Ascending aorta (tissue), 2 donors: ENCODE measurements around the gene IL17D. TPM values are rescaled to one million over a fixed set of nuclear protein-coding genes. Genes with fewer than 3 reads are reported as not detected.

Experiments
- DNase-seq, 2 donors: peaks; one replicate each; pipeline ENCODE4 v3.0.0-alpha.2; 2019; ENCODE audit warnings: low spot score in 2 of 2
- H3K27ac ChIP-seq, 2 donors: fragments of 200-600 bp; sonication (generic); one replicate each; pipeline ENCODE4 v1.5.1; 2016 to 2017; ENCODE audit warnings: mild to moderate bottlenecking in 1 of 2
- H3K27me3 ChIP-seq: fragments of 200-600 bp; sonication (generic); one replicate; pipeline ENCODE4 v1.5.1; 2017
- H3K36me3 ChIP-seq, 2 donors: fragments of 200-600 bp; sonication (generic); one replicate each; pipeline ENCODE4 v1.5.1; 2016
- H3K4me1 ChIP-seq, 2 donors: fragments of 200-600 bp; sonication (generic); one replicate each; pipeline ENCODE4 v1.5.1; 2016 to 2017; ENCODE audit warnings: mild to moderate bottlenecking in 1 of 2
- H3K4me3 ChIP-seq, 2 donors: fragments of 200-600 bp; sonication (generic); one replicate each; pipeline ENCODE4 v1.5.1; 2016 to 2017; ENCODE audit warnings: mild to moderate bottlenecking in 1 of 2
- H3K9me3 ChIP-seq, 2 donors: fragments of 200-600 bp; sonication (generic); one replicate each; pipeline ENCODE4 v1.5.1; 2016
- CTCF ChIP-seq, 3 experiments: fragments of 200-600 bp in 2 of 3; fragments of 450-650 bp in 1 of 3; sonication (generic) in 2 of 3; IDR thresholded peaks; one replicate each; pipeline ENCODE4 v1.5.1; 2016 to 2019; ENCODE audit warnings: antibody characterized with exemption in 3 of 3, mild to moderate bottlenecking in 1 of 3, moderate library complexity in 1 of 3
- intact Hi-C: fragments of 100-400 bp; cut with DNase I; formaldehyde crosslinking; loops from one replicate; pipeline ENCODE4 v1.15.1; 2023
- total RNA-seq: library from RNA; depleted of rRNA; stranded (reverse); fragments of >200 nt; gene quantifications from one replicate; pipeline ENCODE4 v1.1.0, GENCODE V29; 2016

Gene IL17D
- total RNA-seq, 1 donor from 2014 or later = not detected

- Histone ChIP-seq H3K4me1 (no peaks in the 10 kb centered on the region), H3K4me3 (no peak overlapping the region), H3K27ac (no peak overlapping the region), H3K36me3 (peaks cover 0 to 10% of the 10 kb centered on the region in 2 donors), H3K9me3 (peaks cover 5 to 66% of the 10 kb centered on the region in 2 donors), H3K27me3 (no peaks in the 10 kb centered on the region)
- TF ChIP-seq CTCF (IDR thresholded peaks at IDR 0.05) = no peak
- no peak for DNase-seq
- intact Hi-C loops = no loop called here
Observed at GRCh38 chr13:20749377-20749776, 45.9 kb downstream of the IL17D start.

GRCh38 chr13:20754009-20754408 lies 50.5 kb downstream of the IL17D start:
- Histone ChIP-seq H3K27me3 (no peaks in the 10 kb centered on the region), H3K4me3 (no peak overlapping the region), H3K36me3 (peaks cover 3 to 45% of the 10 kb centered on the region in 2 donors), H3K4me1 (no peaks in the 10 kb centered on the region), H3K9me3 (peaks cover 0 to 60% of the 10 kb centered on the region in 2 donors), H3K27ac (no peak overlapping the region)
- intact Hi-C loops = no loop called here
- no peak for TF ChIP-seq CTCF (IDR thresholded peaks at IDR 0.05)
- no peak for DNase-seq

- TF ChIP-seq CTCF (IDR thresholded peaks at IDR 0.05) = no peak
- H3K27ac ChIP-seq = no peak overlapping the region
- no peaks in the 10 kb centered on the region for H3K27me3 ChIP-seq
- H3K36me3 ChIP-seq = peaks cover 3 to 23% of the 10 kb centered on the region in 2 donors
- intact Hi-C loops = no loop called here
- H3K4me3 ChIP-seq = no peak overlapping the region
- H3K9me3 ChIP-seq = peaks cover 0 to 9% of the 10 kb centered on the region in 2 donors
- no peak for DNase-seq
- H3K4me1 ChIP-seq = no peaks in the 10 kb centered on the region
Observed at GRCh38 chr13:20760872-20761271, 57.4 kb downstream of the IL17D start.

- H3K27me3 ChIP-seq = no peaks in the 10 kb centered on the region
- H3K36me3 ChIP-seq = peaks cover 3 to 12% of the 10 kb centered on the region in 2 donors
- intact Hi-C loops = no loop called here
Observed at GRCh38 chr13:20767309-20767943, 63.9 kb downstream of the IL17D start.

GRCh38 chr13:20769091-20769490 lies 65.6 kb downstream of the IL17D start:
- no peak for DNase-seq
- no peak overlapping the region for H3K27ac ChIP-seq
- H3K9me3 ChIP-seq = peaks cover 0 to 16% of the 10 kb centered on the region in 2 donors
- H3K4me3 ChIP-seq = no peak overlapping the region
- H3K27me3 ChIP-seq = no peaks in the 10 kb centered on the region
- TF ChIP-seq CTCF (IDR thresholded peaks at IDR 0.05) = no peak
- H3K36me3 ChIP-seq = peaks cover 3 to 12% of the 10 kb centered on the region in 2 donors
- intact Hi-C loops = no loop called here
- peaks cover 0 to 7% of the 10 kb centered on the region in 2 donors for H3K4me1 ChIP-seq

More at GRCh38 chr13:20767309-20767943, 63.9 kb downstream of the IL17D start:
- DNase-seq = no peak
- H3K4me3 ChIP-seq = no peak overlapping the region
- no peak overlapping the region for H3K27ac ChIP-seq
- TF ChIP-seq CTCF (IDR thresholded peaks at IDR 0.05) = no peak
- peaks cover 0 to 3% of the 10 kb centered on the region in 2 donors for H3K4me1 ChIP-seq
- H3K9me3 ChIP-seq = peaks cover 0 to 16% of the 10 kb centered on the region in 2 donors
